ENCODE data around the gene TLR4.

Gene TLR4

GRCh38 chr9:117739624-117740347, 35.6 kb downstream of the TLR4 start:
- WGBS (ENCODE audit: extremely low coverage, insufficient coverage, low lambda C conversion rate) = no CpG with 5 or more reads among the region's 11 CpGs
- Histone ChIP-seq H2BK120ac (ENCODE audit: low read depth, low read length) (no peak overlapping the region), H3K27me3 (ENCODE audit: insufficient read depth, low read length, poor library complexity) (no peaks in the 10 kb centered on the region), H3K9ac (ENCODE audit: low read length) (no peak overlapping the region), H3K18ac (ENCODE audit: low read length) (no peak overlapping the region), H2BK15ac (replicated peaks; ENCODE audit: low read depth) (no peak overlapping the region), H2BK5ac (ENCODE audit: low read length) (no peak overlapping the region), H3K4me2 (ENCODE audit: low read length) (no peak overlapping the region), H3K27ac (ENCODE audit: low read depth, low read length) (no peak overlapping the region), H3K4me3 (ENCODE audit: low read length) (no peak overlapping the region), H4K8ac (ENCODE audit: low read depth, low read length) (no peak overlapping the region), H3K36me3 (ENCODE audit: control insufficient read depth, insufficient read depth, low read length) (no peaks in the 10 kb centered on the region), H4K5ac (ENCODE audit: low read length) (no peak overlapping the region), H3K56ac (ENCODE audit: low read length) (no peak overlapping the region), H3K23ac (ENCODE audit: low read length) (no peak overlapping the region), H3K79me1 (ENCODE audit: low read length) (no peaks in the 10 kb centered on the region), H3K4me1 (ENCODE audit: control insufficient read depth, low read depth, low read length) (no peaks in the 10 kb centered on the region), H2AK5ac (ENCODE audit: low read length) (no peak overlapping the region), H3K79me2 (ENCODE audit: control insufficient read depth, insufficient read depth, low read length) (no peaks in the 10 kb centered on the region), H3K4ac (ENCODE audit: low read depth, low read length) (no peak overlapping the region)
- DNase-seq = no peak

GRCh38 chr9:117742131-117742530, 37.9 kb downstream of the TLR4 start:
- H3K27ac ChIP-seq (ENCODE audit: low read depth, low read length) = no peak overlapping the region
- H3K4me1 ChIP-seq (ENCODE audit: control insufficient read depth, low read depth, low read length) = no peaks in the 10 kb centered on the region
- H3K18ac ChIP-seq (ENCODE audit: low read length) = no peak overlapping the region
- no peak overlapping the region for H2BK15ac ChIP-seq (replicated peaks; ENCODE audit: low read depth)
- H3K36me3 ChIP-seq (ENCODE audit: control insufficient read depth, insufficient read depth, low read length) = no peaks in the 10 kb centered on the region
- H2BK120ac ChIP-seq (ENCODE audit: low read depth, low read length) = no peak overlapping the region
- H3K23ac ChIP-seq (ENCODE audit: low read length) = no peak overlapping the region
- H3K4me2 ChIP-seq (ENCODE audit: low read length) = no peak overlapping the region
- no peak for DNase-seq
- WGBS (ENCODE audit: extremely low coverage, insufficient coverage, low lambda C conversion rate) = no CpG with 5 or more reads among the region's 4 CpGs
- H3K9ac ChIP-seq (ENCODE audit: low read length) = no peak overlapping the region
- no peak overlapping the region for H3K4ac ChIP-seq (ENCODE audit: low read depth, low read length)
- H3K4me3 ChIP-seq (ENCODE audit: low read length) = no peak overlapping the region
- no peaks in the 10 kb centered on the region for H3K79me2 ChIP-seq (ENCODE audit: control insufficient read depth, insufficient read depth, low read length)
- H2AK5ac ChIP-seq (ENCODE audit: low read length) = no peak overlapping the region
- no peaks in the 10 kb centered on the region for H3K27me3 ChIP-seq (ENCODE audit: insufficient read depth, low read length, poor library complexity)
- H3K56ac ChIP-seq (ENCODE audit: low read length) = no peak overlapping the region
- H4K5ac ChIP-seq (ENCODE audit: low read length) = no peak overlapping the region
- H2BK5ac ChIP-seq (ENCODE audit: low read length) = no peak overlapping the region
- no peaks in the 10 kb centered on the region for H3K79me1 ChIP-seq (ENCODE audit: low read length)
- no peak overlapping the region for H4K8ac ChIP-seq (ENCODE audit: low read depth, low read length)

GRCh38 chr9:117744369-117744768, 40.2 kb downstream of the TLR4 start:
- Histone ChIP-seq H3K4me3 (ENCODE audit: low read length) (no peak overlapping the region), H2AK5ac (ENCODE audit: low read length) (no peak overlapping the region), H3K79me2 (ENCODE audit: control insufficient read depth, insufficient read depth, low read length) (no peaks in the 10 kb centered on the region), H3K56ac (ENCODE audit: low read length) (no peak overlapping the region), H3K4ac (ENCODE audit: low read depth, low read length) (no peak overlapping the region), H3K23ac (ENCODE audit: low read length) (no peak overlapping the region), H4K8ac (ENCODE audit: low read depth, low read length) (no peak overlapping the region), H4K5ac (ENCODE audit: low read length) (no peak overlapping the region), H3K79me1 (ENCODE audit: low read length) (no peaks in the 10 kb centered on the region), H3K27me3 (ENCODE audit: insufficient read depth, low read length, poor library complexity) (no peaks in the 10 kb centered on the region), H3K4me1 (ENCODE audit: control insufficient read depth, low read depth, low read length) (no peaks in the 10 kb centered on the region), H3K36me3 (ENCODE audit: control insufficient read depth, insufficient read depth, low read length) (no peaks in the 10 kb centered on the region), H3K4me2 (ENCODE audit: low read length) (no peak overlapping the region), H3K9ac (ENCODE audit: low read length) (no peak overlapping the region), H3K18ac (ENCODE audit: low read length) (no peak overlapping the region), H2BK15ac (replicated peaks; ENCODE audit: low read depth) (no peak overlapping the region), H2BK5ac (ENCODE audit: low read length) (no peak overlapping the region), H2BK120ac (ENCODE audit: low read depth, low read length) (no peak overlapping the region), H3K27ac (ENCODE audit: low read depth, low read length) (no peak overlapping the region)
- WGBS (ENCODE audit: extremely low coverage, insufficient coverage, low lambda C conversion rate) = no CpG with 5 or more reads among the region's 3 CpGs
- DNase-seq = no peak

GRCh38 chr9:117744856-117745389, 40.7 kb downstream of the TLR4 start:
- H2BK5ac ChIP-seq (ENCODE audit: low read length) = no peak overlapping the region
- H4K8ac ChIP-seq (ENCODE audit: low read depth, low read length) = no peak overlapping the region
- H2AK5ac ChIP-seq (ENCODE audit: low read length) = no peak overlapping the region
- H3K4me3 ChIP-seq (ENCODE audit: low read length) = no peak overlapping the region
- no peak overlapping the region for H3K56ac ChIP-seq (ENCODE audit: low read length)
- no peak overlapping the region for H3K4ac ChIP-seq (ENCODE audit: low read depth, low read length)
- H3K27me3 ChIP-seq (ENCODE audit: insufficient read depth, low read length, poor library complexity) = no peaks in the 10 kb centered on the region
- no peak overlapping the region for H4K5ac ChIP-seq (ENCODE audit: low read length)
- no peaks in the 10 kb centered on the region for H3K4me1 ChIP-seq (ENCODE audit: control insufficient read depth, low read depth, low read length)
- H3K18ac ChIP-seq (ENCODE audit: low read length) = peak overlapping the region; percentile 45
- H3K27ac ChIP-seq (ENCODE audit: low read depth, low read length) = no peak overlapping the region
- no peak overlapping the region for H2BK15ac ChIP-seq (replicated peaks; ENCODE audit: low read depth)
- H3K79me2 ChIP-seq (ENCODE audit: control insufficient read depth, insufficient read depth, low read length) = no peaks in the 10 kb centered on the region
- no peak for DNase-seq
- no CpG with 5 or more reads among the region's 46 CpGs for whole genome bisulfite sequencing (ENCODE audit: extremely low coverage, insufficient coverage, low lambda C conversion rate)
- H3K23ac ChIP-seq (ENCODE audit: low read length) = no peak overlapping the region
- no peaks in the 10 kb centered on the region for H3K79me1 ChIP-seq (ENCODE audit: low read length)
- H3K4me2 ChIP-seq (ENCODE audit: low read length) = no peak overlapping the region
- H3K36me3 ChIP-seq (ENCODE audit: control insufficient read depth, insufficient read depth, low read length) = no peaks in the 10 kb centered on the region
- no peak overlapping the region for H3K9ac ChIP-seq (ENCODE audit: low read length)
- no peak overlapping the region for H2BK120ac ChIP-seq (ENCODE audit: low read depth, low read length)

GRCh38 chr9:117745598-117745997, 41.4 kb downstream of the TLR4 start:
- no peak for DNase-seq
- Histone ChIP-seq H2BK120ac (ENCODE audit: low read depth, low read length) (no peak overlapping the region), H4K5ac (ENCODE audit: low read length) (no peak overlapping the region), H3K4me3 (ENCODE audit: low read length) (no peak overlapping the region), H3K27ac (ENCODE audit: low read depth, low read length) (no peak overlapping the region), H3K79me1 (ENCODE audit: low read length) (no peaks in the 10 kb centered on the region), H4K8ac (ENCODE audit: low read depth, low read length) (no peak overlapping the region), H3K18ac (ENCODE audit: low read length) (no peak overlapping the region), H2BK15ac (replicated peaks; ENCODE audit: low read depth) (no peak overlapping the region), H3K23ac (ENCODE audit: low read length) (no peak overlapping the region), H3K4me2 (ENCODE audit: low read length) (no peak overlapping the region), H3K36me3 (ENCODE audit: control insufficient read depth, insufficient read depth, low read length) (no peaks in the 10 kb centered on the region), H3K9ac (ENCODE audit: low read length) (no peak overlapping the region), H2AK5ac (ENCODE audit: low read length) (no peak overlapping the region), H3K4me1 (ENCODE audit: control insufficient read depth, low read depth, low read length) (no peaks in the 10 kb centered on the region), H3K27me3 (ENCODE audit: insufficient read depth, low read length, poor library complexity) (no peaks in the 10 kb centered on the region), H3K79me2 (ENCODE audit: control insufficient read depth, insufficient read depth, low read length) (no peaks in the 10 kb centered on the region), H2BK5ac (ENCODE audit: low read length) (no peak overlapping the region), H3K56ac (ENCODE audit: low read length) (no peak overlapping the region), H3K4ac (ENCODE audit: low read depth, low read length) (no peak overlapping the region)
- WGBS (ENCODE audit: extremely low coverage, insufficient coverage, low lambda C conversion rate) = no CpG with 5 or more reads among the region's 8 CpGs

- H3K4me3 ChIP-seq (ENCODE audit: low read length) = no peak overlapping the region
- H3K23ac ChIP-seq (ENCODE audit: low read length) = no peak overlapping the region
- H2AK5ac ChIP-seq (ENCODE audit: low read length) = no peak overlapping the region
- H3K79me2 ChIP-seq (ENCODE audit: control insufficient read depth, insufficient read depth, low read length) = no peaks in the 10 kb centered on the region
- H3K27me3 ChIP-seq (ENCODE audit: insufficient read depth, low read length, poor library complexity) = no peaks in the 10 kb centered on the region
- H3K27ac ChIP-seq (ENCODE audit: low read depth, low read length) = no peak overlapping the region
- no peak overlapping the region for H3K4ac ChIP-seq (ENCODE audit: low read depth, low read length)
- no peaks in the 10 kb centered on the region for H3K79me1 ChIP-seq (ENCODE audit: low read length)
- H2BK15ac ChIP-seq (replicated peaks; ENCODE audit: low read depth) = no peak overlapping the region
- no peak overlapping the region for H2BK120ac ChIP-seq (ENCODE audit: low read depth, low read length)
- no peaks in the 10 kb centered on the region for H3K4me1 ChIP-seq (ENCODE audit: control insufficient read depth, low read depth, low read length)
- H3K56ac ChIP-seq (ENCODE audit: low read length) = no peak overlapping the region
- no peak for DNase-seq
- no peak overlapping the region for H3K4me2 ChIP-seq (ENCODE audit: low read length)
- no peak overlapping the region for H3K18ac ChIP-seq (ENCODE audit: low read length)
- no CpG with 5 or more reads among the region's 4 CpGs for WGBS (ENCODE audit: extremely low coverage, insufficient coverage, low lambda C conversion rate)
- H2BK5ac ChIP-seq (ENCODE audit: low read length) = no peak overlapping the region
- H4K5ac ChIP-seq (ENCODE audit: low read length) = no peak overlapping the region
- no peak overlapping the region for H4K8ac ChIP-seq (ENCODE audit: low read depth, low read length)
- H3K9ac ChIP-seq (ENCODE audit: low read length) = no peak overlapping the region
- H3K36me3 ChIP-seq (ENCODE audit: control insufficient read depth, insufficient read depth, low read length) = no peaks in the 10 kb centered on the region
Observed at GRCh38 chr9:117746263-117746662, 42.1 kb downstream of the TLR4 start.

Data from mesendoderm (in vitro differentiated cells).